AG09309 (cell line): ENCODE measurements around the gene SMIM3.

Experiments used
- DNase-seq: peaks from one replicate; pipeline ENCODE4 v3.0.0-alpha.2; 2010; ENCODE audit warnings: low read depth
- H3K4me3 ChIP-seq: 2 replicates; pipeline ENCODE4 v1.5.1; 2011; ENCODE audit warnings: mild to moderate bottlenecking, low read depth, low read length, moderate library complexity; ENCODE audit not compliant: control insufficient read depth
- CTCF ChIP-seq: IDR thresholded peaks from 2 replicates; pipeline ENCODE4 v1.5.1; 2011; ENCODE audit warnings: mild to moderate bottlenecking, low read depth, low read length, inconsistent platforms; ENCODE audit not compliant: insufficient read depth, control insufficient read depth; ENCODE audit errors: missing control alignments

The SMIM3 gene

GRCh38 chr5:150758531-150759333, 19.8 kb upstream of the SMIM3 start, which contains the start of gene DCTN4:
TSS of gene DCTN4 (minus strand) at chr5:150759017. CDS start at chr5:150758993, 24 bp downstream.
- TF ChIP-seq CTCF, result no peak
- DNase-seq, result peak; percentile 99
- peak within 1 kb of the TSS; percentile 81 for H3K4me3 ChIP-seq

- peak overlapping the region; percentile 81 for H3K4me3 ChIP-seq
- TF ChIP-seq CTCF, result no peak
- no peak for DNase-seq
These were observed 19.3 kb upstream of the SMIM3 start for GRCh38 chr5:150759334-150759583.

- DNase-seq, result no peak
- TF ChIP-seq CTCF, result no peak
- no peak overlapping the region for H3K4me3 ChIP-seq
These were observed 16.3 kb upstream of the SMIM3 start for GRCh38 chr5:150762211-150762610.

GRCh38 chr5:150763023-150763769, 15.4 kb upstream of the SMIM3 start:
- no peak for TF ChIP-seq CTCF
- DNase-seq, result peak; percentile 84
- H3K4me3 ChIP-seq, result no peak overlapping the region

GRCh38 chr5:150764530-150764929, 14.0 kb upstream of the SMIM3 start:
- no peak for TF ChIP-seq CTCF
- no peak overlapping the region for H3K4me3 ChIP-seq
- no peak for DNase-seq

DNA sequence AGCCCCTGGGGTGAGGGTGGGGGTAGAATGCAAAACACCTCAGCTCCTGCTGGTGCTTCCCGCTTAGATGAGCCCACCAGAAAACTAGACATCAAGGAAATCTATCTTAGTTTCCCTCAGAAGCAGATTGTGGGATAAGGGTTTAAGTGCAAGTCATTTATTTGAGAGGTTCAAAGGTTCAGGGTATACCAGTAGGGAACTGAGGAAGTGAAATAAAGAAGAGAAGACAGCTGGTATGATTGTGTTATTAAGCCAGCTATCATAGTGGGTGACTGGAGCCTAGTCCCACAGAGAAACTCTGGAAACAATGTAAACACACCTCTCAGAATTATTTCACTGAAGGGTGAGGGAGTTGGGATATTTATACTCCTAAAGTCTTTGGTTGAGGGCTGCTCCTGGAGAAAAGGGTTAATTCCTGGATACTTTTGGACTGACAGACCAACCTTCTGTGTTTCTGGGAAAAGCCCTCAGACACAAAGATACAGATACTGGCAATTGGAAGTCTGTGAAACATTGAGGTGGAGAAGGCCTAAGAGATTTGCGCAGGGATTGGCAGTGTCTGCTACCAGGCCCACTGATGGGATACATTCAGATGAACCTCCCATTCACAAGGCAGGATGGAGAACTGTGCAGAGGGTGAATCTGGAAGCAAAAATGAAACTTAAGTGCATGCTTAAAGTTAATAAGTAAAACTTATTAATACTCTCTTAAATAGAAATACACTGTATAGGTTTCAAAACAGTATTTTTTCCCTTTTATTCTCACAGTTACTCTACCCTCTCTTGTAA, 13.4 kb upstream of the SMIM3 start:
- H3K4me3 ChIP-seq, result no peak overlapping the region
- no peak for TF ChIP-seq CTCF
- DNase-seq, result no peak
